WI38 (cell line): ENCODE measurements around the gene RPS6KA2.

Source experiments
- H3K4me3 ChIP-seq: 2 replicates; pipeline ENCODE4 v1.5.1; 2011; ENCODE audit warnings: low read depth, mild to moderate bottlenecking, control low read depth, low read length
- TF ChIP-seq, protein P1 (sequence below): IDR thresholded peaks from 2 replicates; pipeline ENCODE4 v1.5.1; 2012; ENCODE audit warnings: low read depth, mild to moderate bottlenecking, control low read depth, low read length

The RPS6KA2 gene

GRCh38 chr6:166486536-166486880 is 140.5 kb downstream of the RPS6KA2 start:
- H3K4me3 ChIP-seq = no peak overlapping the region
- TF ChIP-seq, protein P1, sequence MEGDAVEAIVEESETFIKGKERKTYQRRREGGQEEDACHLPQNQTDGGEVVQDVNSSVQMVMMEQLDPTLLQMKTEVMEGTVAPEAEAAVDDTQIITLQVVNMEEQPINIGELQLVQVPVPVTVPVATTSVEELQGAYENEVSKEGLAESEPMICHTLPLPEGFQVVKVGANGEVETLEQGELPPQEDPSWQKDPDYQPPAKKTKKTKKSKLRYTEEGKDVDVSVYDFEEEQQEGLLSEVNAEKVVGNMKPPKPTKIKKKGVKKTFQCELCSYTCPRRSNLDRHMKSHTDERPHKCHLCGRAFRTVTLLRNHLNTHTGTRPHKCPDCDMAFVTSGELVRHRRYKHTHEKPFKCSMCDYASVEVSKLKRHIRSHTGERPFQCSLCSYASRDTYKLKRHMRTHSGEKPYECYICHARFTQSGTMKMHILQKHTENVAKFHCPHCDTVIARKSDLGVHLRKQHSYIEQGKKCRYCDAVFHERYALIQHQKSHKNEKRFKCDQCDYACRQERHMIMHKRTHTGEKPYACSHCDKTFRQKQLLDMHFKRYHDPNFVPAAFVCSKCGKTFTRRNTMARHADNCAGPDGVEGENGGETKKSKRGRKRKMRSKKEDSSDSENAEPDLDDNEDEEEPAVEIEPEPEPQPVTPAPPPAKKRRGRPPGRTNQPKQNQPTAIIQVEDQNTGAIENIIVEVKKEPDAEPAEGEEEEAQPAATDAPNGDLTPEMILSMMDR = no peak

DNA sequence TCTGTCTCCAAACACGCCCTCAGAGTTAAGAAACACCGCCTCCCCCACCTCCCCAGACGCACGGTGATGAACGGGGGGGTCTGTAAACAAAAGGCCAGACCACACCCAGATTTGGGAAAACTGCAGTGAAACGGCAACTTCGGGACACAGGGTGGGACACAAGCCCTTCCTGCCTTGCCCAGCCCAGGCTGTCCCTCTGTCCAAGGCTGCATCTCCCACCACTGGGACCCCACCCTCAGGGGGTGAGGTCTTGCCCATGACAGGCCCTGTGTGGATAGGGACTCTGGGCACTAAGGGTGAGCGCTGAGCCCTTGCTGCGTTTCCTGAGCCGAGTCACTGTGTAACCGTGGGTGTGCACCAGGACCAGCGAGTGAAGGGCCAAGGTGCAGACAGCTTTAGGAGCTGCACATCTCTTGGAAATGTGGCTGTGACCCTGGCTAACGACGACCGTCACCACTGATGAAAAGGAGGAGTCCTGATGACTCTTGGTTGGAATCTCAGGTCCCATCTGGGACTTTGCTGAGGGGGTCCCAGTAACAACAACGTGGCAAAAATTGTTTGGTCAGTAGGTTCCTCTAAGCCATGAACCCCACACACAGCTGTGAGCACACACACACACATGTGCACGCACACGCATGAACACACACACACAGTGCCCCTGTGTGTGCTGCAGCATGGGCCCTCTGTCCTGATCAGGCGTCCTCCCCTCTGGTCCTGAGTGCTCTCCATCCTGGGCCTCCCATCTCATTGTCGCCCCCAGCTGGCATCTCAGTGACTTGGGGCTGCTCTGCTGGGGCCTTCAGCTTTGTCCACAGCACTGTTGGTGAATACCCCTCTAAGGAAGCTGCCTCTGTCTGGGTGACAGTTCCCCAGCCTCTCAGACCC is 141.2 kb downstream of the RPS6KA2 start:
- no peak overlapping the region for H3K4me3 ChIP-seq
- TF ChIP-seq, protein P1 = no peak

GRCh38 chr6:166484863-166485262 is 142.2 kb downstream of the RPS6KA2 start:
- TF ChIP-seq, protein P1 = no peak
- H3K4me3 ChIP-seq = no peak overlapping the region

DNA sequence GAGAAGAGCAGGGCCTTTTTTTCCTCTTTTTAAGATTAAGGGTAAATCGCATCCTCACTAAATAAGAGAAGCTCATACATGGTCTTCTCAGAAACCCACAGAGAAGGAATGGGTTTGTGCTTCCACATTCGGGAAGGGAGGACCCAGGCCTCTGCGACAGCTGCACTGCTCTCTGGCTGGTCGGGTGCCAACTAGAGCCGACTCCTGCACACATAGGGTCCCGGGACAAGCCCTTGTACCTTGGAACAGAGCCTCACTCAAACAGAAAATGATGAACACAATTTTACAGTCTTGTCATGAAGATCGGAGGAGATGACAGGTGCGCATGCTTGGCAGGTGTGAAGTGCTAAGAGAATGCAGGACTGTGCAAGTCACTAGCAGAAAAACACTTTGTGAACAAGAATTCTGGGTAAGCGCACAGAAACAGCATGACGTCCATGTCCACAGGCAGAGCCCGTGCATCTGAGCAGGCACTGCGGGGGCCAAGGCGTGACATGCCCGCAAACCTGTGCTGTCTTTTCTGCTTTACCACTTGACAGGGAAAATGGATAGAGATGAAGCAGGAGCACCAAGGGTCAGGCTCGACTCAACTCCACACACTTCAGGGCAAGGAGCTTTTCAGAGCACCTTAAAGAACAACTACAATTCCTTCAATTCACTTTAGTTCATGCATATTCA is 143.3 kb downstream of the RPS6KA2 start:
- TF ChIP-seq, protein P1 = no peak
- no peak overlapping the region for H3K4me3 ChIP-seq

DNA sequence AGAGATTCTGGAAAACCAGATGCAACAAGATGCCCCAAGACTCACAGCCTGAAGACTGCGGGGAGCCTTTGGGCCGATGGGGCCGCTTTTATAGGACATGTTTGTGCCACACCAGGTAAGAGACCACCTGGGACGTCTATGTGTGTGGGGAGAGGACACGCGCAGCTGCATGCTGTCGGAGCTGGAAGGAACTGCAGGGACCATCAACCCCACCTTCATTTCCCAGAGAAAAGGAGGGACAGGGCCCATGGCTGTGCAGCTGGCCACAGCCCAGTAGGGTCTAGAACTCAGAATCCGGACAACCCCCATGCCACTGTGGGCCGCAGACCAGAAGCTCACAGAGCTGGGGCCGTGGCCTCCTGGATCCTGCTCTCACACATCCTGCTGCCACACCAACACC is 144.0 kb downstream of the RPS6KA2 start:
- TF ChIP-seq, protein P1 = no peak
- H3K4me3 ChIP-seq = no peak overlapping the region

- TF ChIP-seq, protein P1 = no peak
- H3K4me3 ChIP-seq = no peak overlapping the region
Measured at GRCh38 chr6:166478782-166479592, 148.1 kb downstream of the RPS6KA2 start.
